Measurements from ENCODE around the gene IFITM10. TPM values are rescaled to one million over a fixed set of nuclear protein-coding genes. Genes with fewer than 3 reads are reported as not detected.
A peak's percentile ranks its signal among the peaks of the same experiment; 100 is the strongest.

The IFITM10 gene
- total and polyA plus RNA-seq, 9 of the 15 experiments (the other 6 are each of a cell fraction or from before 2014, with no cell fraction given), result 0.08 to 0.13 (median 0.09) TPM; not detected in 6

GRCh38 chr11:1763336-1763795 lies 13.0 kb upstream of the IFITM10 start (continued):
- TF ChIP-seq PCBP1 (IDR thresholded peaks at IDR 0.05; ENCODE audit: low read depth, low read length, poor library complexity, severe bottlenecking) (peak; percentile 45), ARID4B (CRISPR knock-in tag; IDR thresholded peaks at IDR 0.05) (peak; percentile 36; the same call in 1 of the 2 replicates), NR2C2 (CRISPR knock-in tag; IDR thresholded peaks at IDR 0.05) (no peak), NR2C2 (tag; IDR thresholded peaks at IDR 0.05) (no peak), BCOR (IDR thresholded peaks at IDR 0.05) (no peak), ZNF274 (IDR thresholded peaks at IDR 0.05; ENCODE audit: borderline replicate concordance, low read depth, low read length) (no peak), HMG20B (CRISPR knock-in tag; IDR thresholded peaks at IDR 0.05) (no peak), ZNF133 (CRISPR knock-in tag; IDR thresholded peaks at IDR 0.05) (no peak), SIRT6 (IDR thresholded peaks at IDR 0.05; ENCODE audit: low read depth, low read length) (no peak), SNIP1 (IDR thresholded peaks at IDR 0.05; ENCODE audit: low read depth) (no peak), CCNT2 (IDR thresholded peaks at IDR 0.05; ENCODE audit: borderline replicate concordance, extremely low read depth, insufficient read length, low read depth, low read length) (no peak), ZSCAN32 (CRISPR knock-in tag; IDR thresholded peaks at IDR 0.05) (no peak), ARID3B (CRISPR knock-in tag; IDR thresholded peaks at IDR 0.05; ENCODE audit: borderline replicate concordance) (no peak), ZMIZ1 (IDR thresholded peaks at IDR 0.05; ENCODE audit: low read depth in 2 of 2, low read length in 2 of 2) (no peak), COPS2 (conservative IDR thresholded peaks at IDR 0.05) (no peak), ZFP36 (IDR thresholded peaks at IDR 0.05; ENCODE audit: low read depth, low read length, partially characterized antibody) (no peak), FOXK1 (CRISPR knock-in tag; IDR thresholded peaks at IDR 0.05; ENCODE audit: borderline replicate concordance) (no peak)

All from K562 (cell line).